WTC11 (cell line): ENCODE measurements around the gene KLHL40.

Source experiments
- ATF6 ChIP-seq: sonication (generic); formaldehyde crosslinking; IDR thresholded peaks from 2 replicates; pipeline ENCODE4 v1.8.1; 2023; ENCODE audit warnings: mild to moderate bottlenecking, missing genetic modification reagents
- ZNF281 ChIP-seq: sonication (generic); formaldehyde crosslinking; IDR thresholded peaks from 2 replicates; pipeline ENCODE4 v1.8.0; 2023; ENCODE audit warnings: mild to moderate bottlenecking, missing genetic modification reagents

GRCh38 chr3:42707620-42708355 lies 22.5 kb downstream of the KLHL40 start:
- TF ChIP-seq ATF6 (CRISPR knock-in tag) (no peak), ZNF281 (CRISPR knock-in tag) (no peak)
